ENCODE results near the gene SLC25A26.

Gene SLC25A26

GRCh38 chr3:66248641-66249040 lies 27.8 kb downstream of the SLC25A26 start:
- H3K9ac ChIP-seq (ENCODE audit: low read length), result no peak overlapping the region
- no peaks in the 10 kb centered on the region for H3K9me3 ChIP-seq (ENCODE audit: control insufficient read depth, insufficient read depth, low read depth, low read length)
- no peak overlapping the region for H3K4me3 ChIP-seq (ENCODE audit: low read depth, low read length)
- H3K36me3 ChIP-seq (ENCODE audit: control insufficient read depth, insufficient read depth, low read length), result peaks cover 9% of the 10 kb centered on the region
- no peaks in the 10 kb centered on the region for H3K4me1 ChIP-seq (ENCODE audit: control insufficient read depth, insufficient read depth, low read length)
- no peak overlapping the region for H3K27ac ChIP-seq (ENCODE audit: low read depth, low read length)
- H3K27me3 ChIP-seq (ENCODE audit: control insufficient read depth, insufficient read depth, low read length), result no peaks in the 10 kb centered on the region

- no peaks in the 10 kb centered on the region for H3K36me3 ChIP-seq (ENCODE audit: control insufficient read depth, insufficient read depth, low read length)
- no peak overlapping the region for H3K9ac ChIP-seq (ENCODE audit: low read length)
These were observed 33.2 kb downstream of the SLC25A26 start for GRCh38 chr3:66253790-66254620.

GRCh38 chr3:66255865-66256264 lies 35.1 kb downstream of the SLC25A26 start:
- Histone ChIP-seq H3K27me3 (ENCODE audit: control insufficient read depth, insufficient read depth, low read length) (no peaks in the 10 kb centered on the region), H3K4me1 (ENCODE audit: control insufficient read depth, insufficient read depth, low read length) (no peaks in the 10 kb centered on the region), H3K9ac (ENCODE audit: low read length) (no peak overlapping the region), H3K4me3 (ENCODE audit: low read depth, low read length) (no peak overlapping the region), H3K36me3 (ENCODE audit: control insufficient read depth, insufficient read depth, low read length) (no peaks in the 10 kb centered on the region), H3K9me3 (ENCODE audit: control insufficient read depth, insufficient read depth, low read depth, low read length) (no peaks in the 10 kb centered on the region), H3K27ac (ENCODE audit: low read depth, low read length) (no peak overlapping the region)

More at GRCh38 chr3:66253790-66254620, 33.2 kb downstream of the SLC25A26 start:
- Histone ChIP-seq H3K27me3 (ENCODE audit: control insufficient read depth, insufficient read depth, low read length) (no peaks in the 10 kb centered on the region), H3K9me3 (ENCODE audit: control insufficient read depth, insufficient read depth, low read depth, low read length) (no peaks in the 10 kb centered on the region), H3K27ac (ENCODE audit: low read depth, low read length) (no peak overlapping the region), H3K4me1 (ENCODE audit: control insufficient read depth, insufficient read depth, low read length) (no peaks in the 10 kb centered on the region), H3K4me3 (ENCODE audit: low read depth, low read length) (no peak overlapping the region)

- H3K9ac ChIP-seq (ENCODE audit: low read length), result no peak overlapping the region
- H3K36me3 ChIP-seq (ENCODE audit: control insufficient read depth, insufficient read depth, low read length), result no peaks in the 10 kb centered on the region
- H3K4me3 ChIP-seq (ENCODE audit: low read depth, low read length), result no peak overlapping the region
- H3K4me1 ChIP-seq (ENCODE audit: control insufficient read depth, insufficient read depth, low read length), result no peaks in the 10 kb centered on the region
- no peaks in the 10 kb centered on the region for H3K9me3 ChIP-seq (ENCODE audit: control insufficient read depth, insufficient read depth, low read depth, low read length)
- no peaks in the 10 kb centered on the region for H3K27me3 ChIP-seq (ENCODE audit: control insufficient read depth, insufficient read depth, low read length)
- H3K27ac ChIP-seq (ENCODE audit: low read depth, low read length), result no peak overlapping the region
These were observed 36.0 kb downstream of the SLC25A26 start for GRCh38 chr3:66256806-66257205.

- H3K9me3 ChIP-seq (ENCODE audit: control insufficient read depth, insufficient read depth, low read depth, low read length), result no peaks in the 10 kb centered on the region
- H3K27ac ChIP-seq (ENCODE audit: low read depth, low read length), result no peak overlapping the region
- H3K36me3 ChIP-seq (ENCODE audit: control insufficient read depth, insufficient read depth, low read length), result 0 out of 2 replicates have a peak, but pooled peaks cover 2% of the 10 kb centered on the region
- no peak overlapping the region for H3K9ac ChIP-seq (ENCODE audit: low read length)
- no peaks in the 10 kb centered on the region for H3K4me1 ChIP-seq (ENCODE audit: control insufficient read depth, insufficient read depth, low read length)
- no peaks in the 10 kb centered on the region for H3K27me3 ChIP-seq (ENCODE audit: control insufficient read depth, insufficient read depth, low read length)
- H3K4me3 ChIP-seq (ENCODE audit: low read depth, low read length), result no peak overlapping the region
These were observed 38.9 kb downstream of the SLC25A26 start for GRCh38 chr3:66259566-66260255.

- Histone ChIP-seq H3K27ac (ENCODE audit: low read depth, low read length) (no peak overlapping the region), H3K9me3 (ENCODE audit: control insufficient read depth, insufficient read depth, low read depth, low read length) (no peaks in the 10 kb centered on the region), H3K4me1 (ENCODE audit: control insufficient read depth, insufficient read depth, low read length) (no peaks in the 10 kb centered on the region), H3K36me3 (ENCODE audit: control insufficient read depth, insufficient read depth, low read length) (0 out of 2 replicates have a peak, but pooled peaks cover 2% of the 10 kb centered on the region), H3K27me3 (ENCODE audit: control insufficient read depth, insufficient read depth, low read length) (no peaks in the 10 kb centered on the region), H3K9ac (ENCODE audit: low read length) (no peak overlapping the region), H3K4me3 (ENCODE audit: low read depth, low read length) (no peak overlapping the region)
These were observed 39.6 kb downstream of the SLC25A26 start for GRCh38 chr3:66260431-66260830.

GRCh38 chr3:66261355-66261754 lies 40.6 kb downstream of the SLC25A26 start:
- Histone ChIP-seq H3K36me3 (ENCODE audit: control insufficient read depth, insufficient read depth, low read length) (0 out of 2 replicates have a peak, but pooled peaks cover 2% of the 10 kb centered on the region), H3K27ac (ENCODE audit: low read depth, low read length) (no peak overlapping the region), H3K4me1 (ENCODE audit: control insufficient read depth, insufficient read depth, low read length) (no peaks in the 10 kb centered on the region), H3K9me3 (ENCODE audit: control insufficient read depth, insufficient read depth, low read depth, low read length) (no peaks in the 10 kb centered on the region), H3K27me3 (ENCODE audit: control insufficient read depth, insufficient read depth, low read length) (no peaks in the 10 kb centered on the region), H3K9ac (ENCODE audit: low read length) (no peak overlapping the region), H3K4me3 (ENCODE audit: low read depth, low read length) (no peak overlapping the region)

GRCh38 chr3:66265649-66266048 lies 44.8 kb downstream of the SLC25A26 start:
- Histone ChIP-seq H3K9me3 (ENCODE audit: control insufficient read depth, insufficient read depth, low read depth, low read length) (no peaks in the 10 kb centered on the region), H3K36me3 (ENCODE audit: control insufficient read depth, insufficient read depth, low read length) (0 out of 2 replicates have a peak, but pooled peaks cover 2% of the 10 kb centered on the region), H3K4me1 (ENCODE audit: control insufficient read depth, insufficient read depth, low read length) (no peaks in the 10 kb centered on the region), H3K27ac (ENCODE audit: low read depth, low read length) (no peak overlapping the region), H3K4me3 (ENCODE audit: low read depth, low read length) (no peak overlapping the region), H3K27me3 (ENCODE audit: control insufficient read depth, insufficient read depth, low read length) (no peaks in the 10 kb centered on the region), H3K9ac (ENCODE audit: low read length) (no peak overlapping the region)

GRCh38 chr3:66266551-66266950 lies 45.8 kb downstream of the SLC25A26 start:
- Histone ChIP-seq H3K27me3 (ENCODE audit: control insufficient read depth, insufficient read depth, low read length) (no peaks in the 10 kb centered on the region), H3K9ac (ENCODE audit: low read length) (no peak overlapping the region), H3K36me3 (ENCODE audit: control insufficient read depth, insufficient read depth, low read length) (0 out of 2 replicates have a peak, but pooled peaks cover 2% of the 10 kb centered on the region), H3K4me1 (ENCODE audit: control insufficient read depth, insufficient read depth, low read length) (no peaks in the 10 kb centered on the region), H3K27ac (ENCODE audit: low read depth, low read length) (no peak overlapping the region), H3K9me3 (ENCODE audit: control insufficient read depth, insufficient read depth, low read depth, low read length) (no peaks in the 10 kb centered on the region), H3K4me3 (ENCODE audit: low read depth, low read length) (no peak overlapping the region)

GRCh38 chr3:66267031-66267430 lies 46.2 kb downstream of the SLC25A26 start:
- Histone ChIP-seq H3K4me1 (ENCODE audit: control insufficient read depth, insufficient read depth, low read length) (no peaks in the 10 kb centered on the region), H3K27me3 (ENCODE audit: control insufficient read depth, insufficient read depth, low read length) (no peaks in the 10 kb centered on the region), H3K9me3 (ENCODE audit: control insufficient read depth, insufficient read depth, low read depth, low read length) (no peaks in the 10 kb centered on the region), H3K36me3 (ENCODE audit: control insufficient read depth, insufficient read depth, low read length) (0 out of 2 replicates have a peak, but pooled peaks cover 2% of the 10 kb centered on the region), H3K4me3 (ENCODE audit: low read depth, low read length) (no peak overlapping the region), H3K27ac (ENCODE audit: low read depth, low read length) (no peak overlapping the region), H3K9ac (ENCODE audit: low read length) (no peak overlapping the region)

GRCh38 chr3:66267906-66268305 lies 47.1 kb downstream of the SLC25A26 start:
- H3K4me3 ChIP-seq (ENCODE audit: low read depth, low read length), result no peak overlapping the region

More at GRCh38 chr3:66267906-66268305, 47.1 kb downstream of the SLC25A26 start:
- Histone ChIP-seq H3K27me3 (ENCODE audit: control insufficient read depth, insufficient read depth, low read length) (no peaks in the 10 kb centered on the region), H3K4me1 (ENCODE audit: control insufficient read depth, insufficient read depth, low read length) (no peaks in the 10 kb centered on the region), H3K36me3 (ENCODE audit: control insufficient read depth, insufficient read depth, low read length) (0 out of 2 replicates have a peak, but pooled peaks cover 2% of the 10 kb centered on the region), H3K9ac (ENCODE audit: low read length) (no peak overlapping the region), H3K27ac (ENCODE audit: low read depth, low read length) (no peak overlapping the region), H3K9me3 (ENCODE audit: control insufficient read depth, insufficient read depth, low read depth, low read length) (no peaks in the 10 kb centered on the region)

Data from HUES6 (cell line).